HCT116 (cell line): Measurements from ENCODE around the gene HLA-DRA. TPM values are rescaled to one million over a fixed set of nuclear protein-coding genes. Genes with fewer than 3 reads are reported as not detected.

Source experiments
- ATAC-seq: fragments of 200-7000 bp; cut with Tn5 transposase; 2 replicates; pipeline ENCODE4 v1.9.1; 2020; ENCODE audit warnings: mild to moderate bottlenecking, moderate library complexity
- BruUV-seq: library from RNA; stranded (reverse); fragments of 400-500 nt; replicated peaks from 2 replicates; lab custom pipeline; 2021; lab: Mats Ljungman, UMichigan
- CTCF ChIA-PET: fragments of 300-600 bp; sonication (Branson Sonifier 250); formaldehyde crosslinking; loops from one replicate; lab custom pipeline; 2021; ENCODE audit warnings: antibody characterized with exemption; lab: Charles Lee
- POLR2A ChIA-PET: fragments of 300-600, 350-600 bp; sonication (Branson Sonifier 250); formaldehyde crosslinking; loops from one replicate; lab custom pipeline; 2021; ENCODE audit warnings: antibody characterized with exemption; lab: Charles Lee
- RAD21 ChIA-PET, 2 experiments: fragments of 300-600 bp; sonication (Branson Sonifier 250); formaldehyde crosslinking; loops; one replicate each; lab custom pipeline; 2023; ENCODE audit warnings: low total read pairs in 2 of 2; ENCODE audit not compliant: uncharacterized antibody in 2 of 2, unreplicated experiment in 2 of 2, low non-redundant PET in 1 of 2; lab: Charles Lee
- DNase-seq: peaks from one replicate; pipeline ENCODE4 v3.0.0-alpha.2; 2010; ENCODE audit warnings: low read depth, low spot score
- H2AFZ ChIP-seq: fragments of 200-600 bp; shearing (Covaris generic), sonication (generic); 2 replicates; pipeline ENCODE4 v1.6.1; 2017; ENCODE audit warnings: low read depth, mixed run types, mixed read lengths, antibody characterized with exemption, low read length; ENCODE audit not compliant: poor library complexity, severe bottlenecking
- H3K27ac ChIP-seq: 2 replicates; pipeline ENCODE4 v1.5.1; 2012; ENCODE audit warnings: low read depth, low read length
- H3K27me3 ChIP-seq: fragments of 200-600 bp; sonication (generic); 2 replicates; pipeline ENCODE4 v1.6.1; 2016; ENCODE audit warnings: mixed run types, low read length, mixed read lengths; ENCODE audit not compliant: insufficient read depth
- H3K36me3 ChIP-seq, 2 experiments: fragments of 200-500 bp in 1 of 2; fragments of 200-600 bp in 1 of 2; sonication (Bioruptor generic) in 1 of 2; sonication (generic) in 1 of 2; 2 replicates each; pipeline versions ENCODE4 v1.5.1 to v1.6.1; 2014 to 2016; ENCODE audit warnings: low read length in 2 of 2, inconsistent platforms in 1 of 2, mixed read lengths in 1 of 2, mixed run types in 1 of 2; ENCODE audit not compliant: insufficient read depth in 2 of 2, control insufficient read depth in 1 of 2
- H3K4me1 ChIP-seq, 2 experiments: fragments of 200-600 bp in 1 of 2; sonication (generic) in 1 of 2; 2 replicates each; pipeline versions ENCODE4 v1.5.1 to v1.6.1; 2012 to 2017; ENCODE audit warnings: low read length in 2 of 2, inconsistent platforms in 1 of 2, mild to moderate bottlenecking in 1 of 2, mixed read lengths in 1 of 2, mixed run types in 1 of 2, moderate library complexity in 1 of 2; ENCODE audit not compliant: insufficient read depth in 2 of 2, control insufficient read depth in 1 of 2
- H3K4me2 ChIP-seq: fragments of 200-600 bp; sonication (generic); 2 replicates; pipeline ENCODE4 v1.6.1; 2017; ENCODE audit warnings: mixed run types, low read length, mixed read lengths
- H3K4me3 ChIP-seq, 2 experiments: fragments of 200-600 bp in 1 of 2; sonication (generic) in 1 of 2; replicated peaks in 1 of 2; 2 replicates each; pipeline ENCODE4 v1.5.1; 2011 to 2016; ENCODE audit warnings: low read length in 2 of 2, control low read depth in 1 of 2, low read depth in 1 of 2, mild to moderate bottlenecking in 1 of 2, mixed read lengths in 1 of 2, mixed run types in 1 of 2
- H3K79me2 ChIP-seq: fragments of 200-600 bp; sonication (generic); 2 replicates; pipeline ENCODE4 v1.6.1; 2017; ENCODE audit warnings: mild to moderate bottlenecking, mixed run types, low read length, moderate library complexity, mixed read lengths; ENCODE audit not compliant: insufficient read depth
- H3K9ac ChIP-seq: fragments of 200-600 bp; sonication (generic); 2 replicates; pipeline ENCODE4 v1.6.1; 2016; ENCODE audit warnings: low read length, mixed read lengths
- H3K9me2 ChIP-seq: fragments of 200-600 bp; sonication (generic), shearing (Covaris generic); 2 replicates; pipeline ENCODE4 v1.6.1; 2017; ENCODE audit warnings: mixed run types, mild to moderate bottlenecking, moderate library complexity; ENCODE audit not compliant: insufficient read depth
- H3K9me3 ChIP-seq, 2 experiments: fragments of 200-500 bp in 1 of 2; fragments of 200-600 bp in 1 of 2; sonication (Bioruptor generic) in 1 of 2; sonication (generic) in 1 of 2; 2 replicates each; pipeline ENCODE4 v1.6.1; 2014 to 2017; ENCODE audit warnings: low read length in 2 of 2, mixed read lengths in 2 of 2, inconsistent platforms in 1 of 2, low read depth in 1 of 2, mild to moderate bottlenecking in 1 of 2, mixed run types in 1 of 2, moderate library complexity in 1 of 2; ENCODE audit not compliant: control insufficient read depth in 1 of 2, insufficient read depth in 1 of 2
- H4K20me1 ChIP-seq: fragments of 200-600 bp; sonication (generic), shearing (Covaris generic); 2 replicates; pipeline ENCODE4 v1.6.1; 2017; ENCODE audit warnings: mixed run types, mild to moderate bottlenecking, moderate library complexity; ENCODE audit not compliant: insufficient read depth
- CBX3 ChIP-seq: IDR thresholded peaks from 2 replicates; pipeline ENCODE4 v1.6.1; 2012; ENCODE audit warnings: low read depth
- CTCF ChIP-seq, 3 experiments: fragments of 200-600 bp in 1 of 3; sonication (generic) in 1 of 3; IDR thresholded peaks in 2 of 3; conservative IDR thresholded peaks in 1 of 3; 2 replicates each; pipeline ENCODE4 v1.5.1; 2012 to 2017; ENCODE audit warnings: low read depth in 2 of 3, low read length in 2 of 3, antibody characterized with exemption in 1 of 3, borderline replicate concordance in 1 of 3, control low read depth in 1 of 3, mild to moderate bottlenecking in 1 of 3, mixed read lengths in 1 of 3, mixed run types in 1 of 3, moderate library complexity in 1 of 3; ENCODE audit not compliant: insufficient read depth in 1 of 3
- EGR1 ChIP-seq: IDR thresholded peaks from 2 replicates; pipeline ENCODE4 v1.6.1; 2012; ENCODE audit warnings: low read depth
- FOSL1 ChIP-seq: IDR thresholded peaks from 2 replicates; pipeline ENCODE4 v1.6.1; 2012; ENCODE audit warnings: low read depth
- POLR2AphosphoS5 ChIP-seq: IDR thresholded peaks from 2 replicates; pipeline ENCODE4 v1.6.1; 2011; ENCODE audit warnings: mild to moderate bottlenecking, low read depth, low read length, moderate library complexity
- SIN3A ChIP-seq: IDR thresholded peaks from 2 replicates; pipeline ENCODE4 v1.6.1; 2012; ENCODE audit warnings: low read depth
- SRF ChIP-seq: IDR thresholded peaks from 2 replicates; pipeline ENCODE4 v1.6.1; 2012; ENCODE audit warnings: low read depth
- TCF7L2 ChIP-seq: IDR thresholded peaks from 2 replicates; pipeline ENCODE4 v1.7.0; 2011; ENCODE audit warnings: borderline replicate concordance, inconsistent platforms; ENCODE audit not compliant: insufficient read depth, insufficient read length; ENCODE audit errors: extremely low read depth
- ZBTB33 ChIP-seq: IDR thresholded peaks from 2 replicates; pipeline ENCODE4 v1.6.1; 2011; ENCODE audit warnings: mild to moderate bottlenecking, low read length, moderate library complexity; ENCODE audit not compliant: insufficient replicate concordance; ENCODE audit errors: extremely low read depth
- ZNF274 ChIP-seq: fragments of 200-500 bp; sonication (Bioruptor generic); IDR thresholded peaks from 2 replicates; pipeline ENCODE4 v1.6.1; 2014; ENCODE audit warnings: mild to moderate bottlenecking, low read depth, low read length, inconsistent platforms
- intact Hi-C: fragments of 100-400 bp; cut with micrococcal nuclease; formaldehyde crosslinking; loops from 2 replicates; pipeline ENCODE4 v1.10.0; 2022
- total RNA-seq: library from RNA; stranded (reverse); gene quantifications from one replicate; pipeline ENCODE4 v1.2.1, GENCODE V29; 2021; ENCODE audit not compliant: unreplicated experiment

HLA-DRA gene
- total RNA-seq, 1 experiment from 2014 or later, result 4.7 TPM

- ChIA-PET RAD21 (no interaction called here), POLR2A (no interaction called here), CTCF (interaction anchor here (0.8 to 2.1 kb wide), 2 partner anchors 232 to 240 kb away, joined by 3 to 8 read pairs; no protein-coding TSS in a partner anchor)
- no peaks in the 10 kb centered on the region for H3K9me2 ChIP-seq
- H2AFZ ChIP-seq, result no peak overlapping the region
- H3K9me3 ChIP-seq, result no peaks in the 10 kb centered on the region
- intact Hi-C loops, result no loop called here
- no peaks in the 10 kb centered on the region for H3K36me3 ChIP-seq
- ATAC-seq (no peak), DNase-seq (no peak)
- no peaks in the 10 kb centered on the region for H3K79me2 ChIP-seq
- no peaks in the 10 kb centered on the region for H4K20me1 ChIP-seq
- no peaks in the 10 kb centered on the region for H3K4me1 ChIP-seq
- H3K9ac ChIP-seq, result no peak overlapping the region
- TF ChIP-seq SIN3A (no peak), EGR1 (no peak), TCF7L2 (no peak), POLR2AphosphoS5 (no peak), ZBTB33 (no peak), SRF (no peak), CTCF (IDR thresholded peaks at IDR 0.05 in 2 of 3, conservative IDR thresholded peaks at IDR 0.05 in 1 of 3; ENCODE audit: borderline replicate concordance in 1 of 3, insufficient read depth in 1 of 3, low read depth in 2 of 3, low read length in 2 of 3) (no peak), FOSL1 (no peak), ZNF274 (no peak), CBX3 (no peak)
- no peak overlapping the region for H3K4me2 ChIP-seq
- H3K27ac ChIP-seq, result no peak overlapping the region
- no TSS peak for BruUV-seq
- H3K4me3 ChIP-seq, result no peak overlapping the region
- H3K27me3 ChIP-seq, result no peaks in the 10 kb centered on the region
Observed at GRCh38 chr6:32459781-32460424, 20.2 kb downstream of the HLA-DRA start.
